ENCODE data around the gene TRIM56. TPM values are rescaled to one million over a fixed set of nuclear protein-coding genes. Genes with fewer than 3 reads are reported as not detected.
"Not testable (repeated sequence)": the region's sequence is repeated elsewhere in the genome, so short reads cannot be mapped to it uniquely, and the experiment has no call there.

TRIM56 gene
- total and polyA plus RNA-seq, 11 donors = 7.9 to 37.4 (median 13.8) TPM

GRCh38 chr7:101066833-101067177 lies 18.5 kb upstream of the TRIM56 start:
- ATAC-seq (no peak), DNase-seq (no peak)
- WGBS, 4 donors = 42 to 68% (median 48%) methylated on average over 6 to 7 of the region's 7 CpGs
- H3K4me1 ChIP-seq = no peaks in the 10 kb centered on the region
- H3K27me3 ChIP-seq = peaks cover 0 to 50% (median 28%) of the 10 kb centered on the region in 9 donors
- TF ChIP-seq POLR2A (IDR thresholded peaks at IDR 0.05) (no peak), CTCF (IDR thresholded peaks at IDR 0.05) (no peak)
- intact Hi-C loops (cut with DNase I) = no loop called here
- H3K27ac ChIP-seq = no peak overlapping the region
- H3K36me3 ChIP-seq = no peaks in the 10 kb centered on the region
- no peaks in the 10 kb centered on the region for H3K9me3 ChIP-seq
- no peak overlapping the region for H3K4me3 ChIP-seq

- Histone ChIP-seq H3K36me3 (no peaks in the 10 kb centered on the region), H3K4me1 (no peaks in the 10 kb centered on the region), H3K27ac (no peak overlapping the region), H3K27me3 (peaks cover 0 to 47% (median 28%) of the 10 kb centered on the region in 9 donors), H3K4me3 (no peak overlapping the region), H3K9me3 (no peaks in the 10 kb centered on the region)
- DNase-seq = no peak
- 86 to 90% (median 87%) methylated on average over 10 of the region's 10 CpGs for WGBS, 4 donors
- no peak for TF ChIP-seq POLR2A (IDR thresholded peaks at IDR 0.05)
- TF ChIP-seq CTCF (IDR thresholded peaks at IDR 0.05) = no peak
- ATAC-seq = no peak
- intact Hi-C loops (cut with DNase I) = no loop called here
These were observed 16.9 kb upstream of the TRIM56 start for GRCh38 chr7:101068401-101068800.

- ATAC-seq; H3K4me1 ChIP-seq; H3K4me3 ChIP-seq; H3K27ac ChIP-seq; H3K36me3 ChIP-seq; DNase-seq; intact Hi-C loops (cut with DNase I); H3K9me3 ChIP-seq: not testable (repeated sequence)
- peaks cover 0 to 22% (median 7%) of the 10 kb centered on the region in 9 donors for H3K27me3 ChIP-seq
- WGBS, 4 donors = 81 to 87% (median 83%) methylated on average over 14 of the region's 14 CpGs
These were observed 13.7 kb upstream of the TRIM56 start for GRCh38 chr7:101071362-101072104.

GRCh38 chr7:101075646-101076045 lies 9.6 kb upstream of the TRIM56 start:
- no peaks in the 10 kb centered on the region for H3K9me3 ChIP-seq
- H3K27me3 ChIP-seq = peaks cover 0 to 3% (median 0%) of the 10 kb centered on the region in 9 donors
- intact Hi-C loops (cut with DNase I) = loop anchor here in 7 of 10 donors (5.0 kb wide), 2 partner anchors 178 to 183 kb away; partner anchors contain the start of gene ACHE (in 6 of the 7)
- no peak overlapping the region for H3K27ac ChIP-seq
- no peaks in the 10 kb centered on the region for H3K36me3 ChIP-seq
- H3K4me3 ChIP-seq = no peak overlapping the region
- H3K4me1 ChIP-seq = no peaks in the 10 kb centered on the region
- DNase-seq (no peak), ATAC-seq (peak in 1 of 4 donors; percentile 68)
- 44 to 53% (median 46%) methylated on average over 3 of the region's 3 CpGs for WGBS, 4 donors
- TF ChIP-seq CTCF (IDR thresholded peaks at IDR 0.05) = no peak
- no peak for TF ChIP-seq POLR2A (IDR thresholded peaks at IDR 0.05)

GRCh38 chr7:101076183-101076582 lies 9.1 kb upstream of the TRIM56 start:
- WGBS, 4 donors = 82 to 85% (median 84%) methylated on average over 8 of the region's 8 CpGs
- H3K27ac ChIP-seq, H3K4me1 ChIP-seq, H3K36me3 ChIP-seq, H3K9me3 ChIP-seq, H3K27me3 ChIP-seq, DNase-seq, ATAC-seq, H3K4me3 ChIP-seq: not testable (repeated sequence)
- intact Hi-C loops (cut with DNase I) = loop anchor here in 7 of 10 donors (5.0 kb wide), 2 partner anchors 179 to 184 kb away; partner anchors contain the start of gene ACHE (in 6 of the 7)

All from heart left ventricle (tissue), 16 donors.